Right atrium auricular region (tissue), 2 donors: ENCODE data around the gene LYSMD3. TPM values are rescaled to one million over a fixed set of nuclear protein-coding genes. Genes with fewer than 3 reads are reported as not detected.

Experiments
- DNase-seq: peaks from one replicate; pipeline ENCODE4 v3.0.0-alpha.2; 2019; ENCODE audit warnings: low spot score
- H3K27ac ChIP-seq, 2 donors: fragments of 200-600 bp; sonication (generic); 1 replicate in 1 of 2; 2 replicates in 1 of 2; pipeline ENCODE4 v1.5.1; 2016 to 2019
- H3K27me3 ChIP-seq, 2 donors: fragments of 200-600 bp; sonication (generic); one replicate each; pipeline versions ENCODE4 v1.5.1 to v1.6.0; 2017 to 2019
- H3K36me3 ChIP-seq: fragments of 200-600 bp; sonication (generic); one replicate; pipeline ENCODE4 v1.5.1; 2016
- H3K4me1 ChIP-seq, 2 donors: fragments of 200-600 bp; sonication (generic); one replicate each; pipeline versions ENCODE4 v1.5.1 to v1.6.0; 2017 to 2019
- H3K4me3 ChIP-seq, 2 donors: fragments of 200-600 bp; sonication (generic); 1 replicate in 1 of 2; 2 replicates in 1 of 2; pipeline ENCODE4 v1.5.1; 2017 to 2019; ENCODE audit warnings: mild to moderate bottlenecking in 1 of 2, moderate library complexity in 1 of 2
- H3K9me3 ChIP-seq, 2 donors: fragments of 200-600 bp; sonication (generic); one replicate each; pipeline ENCODE4 v1.5.1; 2019
- total RNA-seq, 2 donors: library from RNA; depleted of rRNA; stranded (reverse); fragments of >200 nt; gene quantifications; one replicate each; pipeline ENCODE4 v1.1.0, GENCODE V29; 2016
- TF ChIP-seq, protein P1 (sequence below), 2 donors: fragments of 200-600 bp; sonication (generic); IDR thresholded peaks; one replicate each; pipeline ENCODE4 v1.5.1; 2019; ENCODE audit warnings: antibody characterized with exemption in 2 of 2

Gene LYSMD3
- total RNA-seq, 2 donors from 2014 or later = 18.2 to 18.5 TPM

DNA sequence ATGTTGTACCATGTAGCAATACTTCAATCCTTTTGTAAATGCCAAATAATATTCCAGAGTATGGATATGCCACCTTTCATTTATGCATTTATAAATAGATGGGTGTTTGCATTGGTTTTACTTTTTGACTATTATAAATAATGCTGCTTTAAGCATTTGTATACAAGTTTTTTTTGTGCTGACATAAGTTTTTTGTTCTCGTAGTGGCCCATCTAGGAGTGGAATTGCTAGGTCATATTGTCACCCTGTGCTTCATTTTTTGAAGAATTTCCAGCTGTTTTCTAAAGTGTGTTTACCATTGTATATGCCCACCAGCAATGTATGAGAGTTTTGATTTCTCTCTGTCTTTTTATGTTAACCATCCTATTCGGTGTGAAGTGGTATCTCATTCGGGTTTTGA is 36.1 kb upstream of the LYSMD3 start:
- no peaks in the 10 kb centered on the region for H3K27me3 ChIP-seq
- no peak overlapping the region for H3K4me3 ChIP-seq
- peaks cover 0 to 19% of the 10 kb centered on the region in 2 donors for H3K9me3 ChIP-seq
- H3K36me3 ChIP-seq = no peaks in the 10 kb centered on the region
- H3K27ac ChIP-seq = no peak overlapping the region
- TF ChIP-seq, protein P1, sequence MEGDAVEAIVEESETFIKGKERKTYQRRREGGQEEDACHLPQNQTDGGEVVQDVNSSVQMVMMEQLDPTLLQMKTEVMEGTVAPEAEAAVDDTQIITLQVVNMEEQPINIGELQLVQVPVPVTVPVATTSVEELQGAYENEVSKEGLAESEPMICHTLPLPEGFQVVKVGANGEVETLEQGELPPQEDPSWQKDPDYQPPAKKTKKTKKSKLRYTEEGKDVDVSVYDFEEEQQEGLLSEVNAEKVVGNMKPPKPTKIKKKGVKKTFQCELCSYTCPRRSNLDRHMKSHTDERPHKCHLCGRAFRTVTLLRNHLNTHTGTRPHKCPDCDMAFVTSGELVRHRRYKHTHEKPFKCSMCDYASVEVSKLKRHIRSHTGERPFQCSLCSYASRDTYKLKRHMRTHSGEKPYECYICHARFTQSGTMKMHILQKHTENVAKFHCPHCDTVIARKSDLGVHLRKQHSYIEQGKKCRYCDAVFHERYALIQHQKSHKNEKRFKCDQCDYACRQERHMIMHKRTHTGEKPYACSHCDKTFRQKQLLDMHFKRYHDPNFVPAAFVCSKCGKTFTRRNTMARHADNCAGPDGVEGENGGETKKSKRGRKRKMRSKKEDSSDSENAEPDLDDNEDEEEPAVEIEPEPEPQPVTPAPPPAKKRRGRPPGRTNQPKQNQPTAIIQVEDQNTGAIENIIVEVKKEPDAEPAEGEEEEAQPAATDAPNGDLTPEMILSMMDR (IDR thresholded peaks at IDR 0.05) = no peak
- DNase-seq = no peak
- no peaks in the 10 kb centered on the region for H3K4me1 ChIP-seq

DNA sequence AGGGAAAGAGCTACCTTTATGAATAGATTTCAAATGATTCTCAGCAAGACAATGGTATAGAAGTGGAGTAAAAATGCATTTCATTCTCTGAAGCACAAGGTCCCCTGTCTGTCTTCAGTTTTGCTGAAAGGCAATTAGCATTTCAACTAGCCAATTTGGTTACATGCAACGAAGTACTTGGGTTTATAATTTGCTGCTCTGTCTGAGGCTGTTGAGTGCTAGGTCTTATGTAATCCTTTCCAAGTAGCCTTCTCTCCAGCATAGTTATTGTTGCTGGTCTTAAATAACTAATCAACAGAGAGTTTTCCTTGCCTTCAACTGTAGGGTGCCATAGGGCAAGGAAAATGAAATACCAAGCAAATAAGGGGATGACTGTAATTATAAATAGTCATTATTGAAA is 33.7 kb upstream of the LYSMD3 start:
- TF ChIP-seq, protein P1 (IDR thresholded peaks at IDR 0.05) = no peak
- H3K27ac ChIP-seq = no peak overlapping the region
- H3K4me3 ChIP-seq = no peak overlapping the region
- H3K27me3 ChIP-seq = peaks cover 0 to 5% of the 10 kb centered on the region in 2 donors
- H3K36me3 ChIP-seq = no peaks in the 10 kb centered on the region
- H3K9me3 ChIP-seq = no peaks in the 10 kb centered on the region
- no peak for DNase-seq
- H3K4me1 ChIP-seq = peaks cover 0 to 11% of the 10 kb centered on the region in 2 donors

DNA sequence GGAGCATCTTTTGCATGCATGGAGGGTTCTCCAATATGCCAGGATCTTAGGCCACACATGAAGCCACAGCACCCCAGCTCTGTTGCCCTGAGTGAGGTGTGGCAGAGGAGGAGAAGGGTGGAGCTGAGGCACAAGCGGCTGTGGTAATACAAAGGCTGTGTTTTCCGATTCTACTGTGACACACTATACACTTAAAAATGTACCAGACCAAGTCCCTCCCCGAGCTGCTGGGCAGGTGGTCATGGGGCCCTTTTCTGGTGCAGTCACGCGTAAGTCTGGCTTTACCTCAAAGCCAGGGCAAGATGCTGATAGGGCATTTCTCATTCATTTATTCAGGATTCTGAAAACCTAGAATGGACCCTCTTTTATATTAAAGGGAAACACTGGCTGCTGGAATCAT is 33.0 kb upstream of the LYSMD3 start:
- no peak for DNase-seq
- no peaks in the 10 kb centered on the region for H3K9me3 ChIP-seq
- TF ChIP-seq, protein P1 (IDR thresholded peaks at IDR 0.05) = no peak
- peaks cover 0 to 15% of the 10 kb centered on the region in 2 donors for H3K4me1 ChIP-seq
- H3K36me3 ChIP-seq = no peaks in the 10 kb centered on the region
- no peak overlapping the region for H3K4me3 ChIP-seq
- H3K27ac ChIP-seq = no peak overlapping the region
- peaks cover 0 to 5% of the 10 kb centered on the region in 2 donors for H3K27me3 ChIP-seq

DNA sequence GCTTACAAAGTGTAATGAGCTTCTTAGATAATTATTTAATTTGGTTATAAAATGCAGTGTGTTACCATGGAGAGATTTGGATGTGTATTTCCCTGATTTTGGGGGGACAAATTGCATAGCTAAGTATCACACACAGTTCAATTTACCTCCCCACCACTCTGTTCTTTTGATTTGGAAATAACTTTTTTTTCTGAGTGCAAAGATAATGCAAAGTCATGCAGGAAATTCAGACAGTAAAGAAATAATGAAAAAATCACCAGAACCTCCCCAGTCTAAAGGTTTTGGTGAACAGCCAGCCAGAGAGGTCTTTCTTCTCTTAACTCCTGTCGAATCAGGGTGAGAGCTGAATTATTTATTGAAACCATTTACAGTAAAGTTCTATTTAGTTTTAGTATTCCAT is 32.4 kb upstream of the LYSMD3 start:
- peaks cover 0 to 5% of the 10 kb centered on the region in 2 donors for H3K27me3 ChIP-seq

DNA sequence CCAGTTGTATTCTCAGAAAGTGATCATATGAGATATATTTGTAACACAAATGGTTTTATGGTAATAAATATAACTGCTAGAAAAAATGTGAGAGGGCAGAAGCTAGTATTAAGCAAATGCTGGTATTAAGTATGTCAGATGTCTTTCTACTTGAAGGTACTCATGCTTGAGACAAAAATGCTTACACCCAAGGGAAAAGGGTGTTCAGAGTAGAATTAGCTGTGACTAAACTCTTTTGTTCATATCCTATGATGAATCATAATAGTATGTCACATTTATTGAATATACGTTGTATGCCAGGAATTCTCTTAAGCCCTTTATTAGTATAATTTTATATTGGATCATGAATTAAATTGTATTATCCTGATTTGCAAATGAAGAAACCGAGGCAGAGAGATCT is 31.4 kb upstream of the LYSMD3 start:
- no peaks in the 10 kb centered on the region for H3K9me3 ChIP-seq
- DNase-seq = no peak
- no peak overlapping the region for H3K4me3 ChIP-seq
- peaks cover 0 to 5% of the 10 kb centered on the region in 2 donors for H3K27me3 ChIP-seq
- H3K36me3 ChIP-seq = no peaks in the 10 kb centered on the region
- H3K27ac ChIP-seq = no peak overlapping the region
- peaks cover 0 to 15% of the 10 kb centered on the region in 2 donors for H3K4me1 ChIP-seq
- TF ChIP-seq, protein P1 (IDR thresholded peaks at IDR 0.05) = no peak

More for the DNA sequence above, 32.4 kb upstream of the LYSMD3 start:
- Histone ChIP-seq H3K27ac (no peak overlapping the region), H3K9me3 (no peaks in the 10 kb centered on the region), H3K36me3 (no peaks in the 10 kb centered on the region), H3K4me1 (peaks cover 0 to 15% of the 10 kb centered on the region in 2 donors), H3K4me3 (no peak overlapping the region)
- DNase-seq = no peak
- TF ChIP-seq, protein P1 (IDR thresholded peaks at IDR 0.05) = no peak
